DND-41 (cell line): Measurements from ENCODE around the gene ADO.

Experiments
- ATAC-seq: fragments of 200-7000 bp; cut with Tn5 transposase; 3 replicates; pipeline ENCODE4 v1.9.1; 2021; ENCODE audit warnings: low read depth; ENCODE audit not compliant: insufficient read depth
- DNase-seq: peaks from one replicate; pipeline ENCODE4 v3.0.0-alpha.2; 2020
- H2AFZ ChIP-seq: 2 replicates; pipeline ENCODE4 v1.6.0; 2012; ENCODE audit warnings: low read depth, low read length
- H3K27ac ChIP-seq: 2 replicates; pipeline ENCODE4 v1.5.1; 2012; ENCODE audit warnings: low read length, inconsistent platforms
- H3K27me3 ChIP-seq: fragments of 200-600 bp; sonication (generic); 2 replicates; pipeline ENCODE4 v1.6.0; 2012; ENCODE audit warnings: low read length, mild to moderate bottlenecking, inconsistent platforms; ENCODE audit not compliant: insufficient read depth, poor library complexity
- H3K36me3 ChIP-seq: 2 replicates; pipeline ENCODE4 v1.5.1; 2012; ENCODE audit warnings: low read length, inconsistent platforms; ENCODE audit not compliant: insufficient read depth
- H3K4me1 ChIP-seq: 2 replicates; pipeline ENCODE4 v1.5.1; 2012; ENCODE audit warnings: mild to moderate bottlenecking, low read length; ENCODE audit not compliant: insufficient read depth
- H3K4me2 ChIP-seq: 2 replicates; pipeline ENCODE4 v1.6.0; 2012; ENCODE audit warnings: mild to moderate bottlenecking, moderate library complexity, low read length, inconsistent platforms; ENCODE audit not compliant: insufficient read depth
- H3K4me3 ChIP-seq, 2 experiments: fragments of 200-600 bp in 1 of 2; shearing (Covaris generic) in 1 of 2; 2 replicates each; pipeline ENCODE4 v1.5.1; 2012 to 2016; ENCODE audit warnings: inconsistent platforms in 2 of 2, low read length in 2 of 2, mild to moderate bottlenecking in 2 of 2, low read depth in 1 of 2, moderate library complexity in 1 of 2
- H3K79me2 ChIP-seq: 2 replicates; pipeline ENCODE4 v1.6.0; 2012; ENCODE audit warnings: low read length, inconsistent platforms; ENCODE audit not compliant: insufficient read depth
- H3K9ac ChIP-seq: 2 replicates; pipeline ENCODE4 v1.6.0; 2012; ENCODE audit warnings: low read depth, mild to moderate bottlenecking, inconsistent platforms, low read length, moderate library complexity
- H3K9me3 ChIP-seq: 2 replicates; pipeline ENCODE4 v1.5.1; 2012; ENCODE audit warnings: low read length, moderate library complexity, mild to moderate bottlenecking, inconsistent platforms; ENCODE audit not compliant: insufficient read depth, severe bottlenecking
- H4K20me1 ChIP-seq: 2 replicates; pipeline ENCODE4 v1.6.0; 2012; ENCODE audit warnings: low read length; ENCODE audit not compliant: insufficient read depth
- EZH2 ChIP-seq: IDR thresholded peaks from 3 replicates; pipeline ENCODE4 v1.6.1; 2012; ENCODE audit warnings: borderline replicate concordance, low read depth, mild to moderate bottlenecking, moderate library complexity, low read length, inconsistent platforms; ENCODE audit not compliant: severe bottlenecking
- TF ChIP-seq, protein P1 (sequence below): IDR thresholded peaks from 2 replicates; pipeline ENCODE4 v1.5.1; 2012; ENCODE audit warnings: borderline replicate concordance, low read length, moderate library complexity, mild to moderate bottlenecking; ENCODE audit not compliant: poor library complexity, severe bottlenecking; ENCODE audit errors: extremely low read depth

Gene ADO

DNA sequence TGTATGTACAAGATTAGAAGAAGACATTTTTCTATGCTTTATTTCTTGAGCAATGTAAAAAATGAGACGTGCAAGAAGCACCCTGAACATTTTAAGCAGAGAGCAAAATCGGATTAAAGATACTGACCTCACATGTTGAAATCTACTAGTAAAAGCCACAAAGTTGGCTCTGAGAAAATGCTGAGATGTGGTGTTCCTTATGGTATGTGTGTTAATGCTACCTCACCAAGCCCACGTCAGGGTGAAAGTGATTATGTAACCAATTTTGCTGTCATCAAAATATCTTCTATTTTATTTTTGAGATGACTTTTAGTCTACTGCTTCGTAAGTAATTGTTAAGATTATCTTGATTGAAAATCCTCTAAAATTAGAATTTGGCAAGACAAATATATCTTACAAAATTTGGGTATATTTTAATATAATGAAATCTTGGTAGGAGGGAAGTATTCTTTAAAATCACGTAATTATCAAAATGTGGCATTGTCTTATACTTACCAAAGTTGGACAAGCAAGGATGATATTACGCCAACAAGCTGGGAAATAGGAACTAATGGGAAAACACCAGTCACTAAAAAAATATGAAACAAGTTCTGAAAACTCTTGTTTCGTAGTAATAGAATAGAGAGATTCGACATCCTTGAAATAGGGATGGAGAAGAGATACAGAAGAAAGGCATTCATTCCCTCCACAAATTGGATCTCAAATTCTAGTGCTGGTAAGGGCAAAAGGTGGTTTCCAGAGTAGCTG is 5.8 kb downstream of the ADO start:
- no peak for DNase-seq
- H2AFZ ChIP-seq: no peak overlapping the region
- H3K9ac ChIP-seq: no peak overlapping the region
- H3K36me3 ChIP-seq: peaks cover 40% of the 10 kb centered on the region
- H3K27me3 ChIP-seq: no peaks in the 10 kb centered on the region
- H4K20me1 ChIP-seq: peaks cover 37% of the 10 kb centered on the region
- no peak overlapping the region for H3K4me3 ChIP-seq
- TF ChIP-seq EZH2: no peak
- TF ChIP-seq, protein P1, sequence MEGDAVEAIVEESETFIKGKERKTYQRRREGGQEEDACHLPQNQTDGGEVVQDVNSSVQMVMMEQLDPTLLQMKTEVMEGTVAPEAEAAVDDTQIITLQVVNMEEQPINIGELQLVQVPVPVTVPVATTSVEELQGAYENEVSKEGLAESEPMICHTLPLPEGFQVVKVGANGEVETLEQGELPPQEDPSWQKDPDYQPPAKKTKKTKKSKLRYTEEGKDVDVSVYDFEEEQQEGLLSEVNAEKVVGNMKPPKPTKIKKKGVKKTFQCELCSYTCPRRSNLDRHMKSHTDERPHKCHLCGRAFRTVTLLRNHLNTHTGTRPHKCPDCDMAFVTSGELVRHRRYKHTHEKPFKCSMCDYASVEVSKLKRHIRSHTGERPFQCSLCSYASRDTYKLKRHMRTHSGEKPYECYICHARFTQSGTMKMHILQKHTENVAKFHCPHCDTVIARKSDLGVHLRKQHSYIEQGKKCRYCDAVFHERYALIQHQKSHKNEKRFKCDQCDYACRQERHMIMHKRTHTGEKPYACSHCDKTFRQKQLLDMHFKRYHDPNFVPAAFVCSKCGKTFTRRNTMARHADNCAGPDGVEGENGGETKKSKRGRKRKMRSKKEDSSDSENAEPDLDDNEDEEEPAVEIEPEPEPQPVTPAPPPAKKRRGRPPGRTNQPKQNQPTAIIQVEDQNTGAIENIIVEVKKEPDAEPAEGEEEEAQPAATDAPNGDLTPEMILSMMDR: no peak
- H3K4me2 ChIP-seq: no peak overlapping the region
- peaks cover 37% of the 10 kb centered on the region for H3K79me2 ChIP-seq
- H3K4me1 ChIP-seq: peaks cover 31% of the 10 kb centered on the region
- ATAC-seq: no peak
- H3K9me3 ChIP-seq: no peaks in the 10 kb centered on the region
- no peak overlapping the region for H3K27ac ChIP-seq

DNA sequence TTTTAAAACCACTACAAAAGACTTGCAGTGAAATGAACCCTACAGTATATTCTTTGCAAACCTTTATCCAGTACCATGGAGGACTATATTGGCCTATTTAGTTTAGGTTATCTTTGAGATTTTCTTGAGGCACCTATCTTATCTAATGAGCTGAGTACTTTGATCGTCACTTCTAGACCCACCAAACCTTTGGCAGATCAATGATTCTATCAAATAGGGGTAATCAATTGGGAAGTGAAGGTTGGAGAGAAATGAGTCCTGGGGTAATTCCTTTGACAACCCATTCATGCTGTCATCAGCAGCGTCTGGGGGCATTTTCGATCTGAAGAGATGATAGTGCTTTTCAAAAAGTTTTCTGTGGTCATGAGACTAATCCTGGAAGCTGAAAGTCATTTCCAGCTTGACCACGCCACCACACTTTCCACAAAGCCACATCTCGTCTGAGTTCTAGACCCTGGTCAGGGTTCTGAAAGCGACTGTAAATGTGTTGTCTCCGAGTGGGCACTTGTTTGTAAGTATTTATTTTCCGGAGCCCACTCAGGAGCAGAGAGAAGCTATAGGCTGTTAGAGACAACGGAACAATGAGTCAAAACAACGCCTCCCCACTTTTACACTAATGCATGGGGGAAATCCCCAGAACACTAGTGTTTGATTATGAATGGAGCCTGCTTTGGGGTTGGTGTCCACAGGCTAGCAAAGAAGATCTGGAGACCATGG is 6.8 kb downstream of the ADO start:
- Histone ChIP-seq H3K27ac (no peak overlapping the region), H3K4me1 (peaks cover 30% of the 10 kb centered on the region), H3K4me3 (no peak overlapping the region), H3K79me2 (peaks cover 27% of the 10 kb centered on the region), H2AFZ (no peak overlapping the region), H3K9me3 (no peaks in the 10 kb centered on the region), H3K27me3 (no peaks in the 10 kb centered on the region), H3K36me3 (peaks cover 31% of the 10 kb centered on the region), H3K9ac (no peak overlapping the region), H4K20me1 (peaks cover 28% of the 10 kb centered on the region; the same call in 1 of the 2 replicates), H3K4me2 (no peak overlapping the region)
- ATAC-seq (no peak), DNase-seq (no peak)
- no peak for TF ChIP-seq EZH2
- TF ChIP-seq, protein P1: no peak

DNA sequence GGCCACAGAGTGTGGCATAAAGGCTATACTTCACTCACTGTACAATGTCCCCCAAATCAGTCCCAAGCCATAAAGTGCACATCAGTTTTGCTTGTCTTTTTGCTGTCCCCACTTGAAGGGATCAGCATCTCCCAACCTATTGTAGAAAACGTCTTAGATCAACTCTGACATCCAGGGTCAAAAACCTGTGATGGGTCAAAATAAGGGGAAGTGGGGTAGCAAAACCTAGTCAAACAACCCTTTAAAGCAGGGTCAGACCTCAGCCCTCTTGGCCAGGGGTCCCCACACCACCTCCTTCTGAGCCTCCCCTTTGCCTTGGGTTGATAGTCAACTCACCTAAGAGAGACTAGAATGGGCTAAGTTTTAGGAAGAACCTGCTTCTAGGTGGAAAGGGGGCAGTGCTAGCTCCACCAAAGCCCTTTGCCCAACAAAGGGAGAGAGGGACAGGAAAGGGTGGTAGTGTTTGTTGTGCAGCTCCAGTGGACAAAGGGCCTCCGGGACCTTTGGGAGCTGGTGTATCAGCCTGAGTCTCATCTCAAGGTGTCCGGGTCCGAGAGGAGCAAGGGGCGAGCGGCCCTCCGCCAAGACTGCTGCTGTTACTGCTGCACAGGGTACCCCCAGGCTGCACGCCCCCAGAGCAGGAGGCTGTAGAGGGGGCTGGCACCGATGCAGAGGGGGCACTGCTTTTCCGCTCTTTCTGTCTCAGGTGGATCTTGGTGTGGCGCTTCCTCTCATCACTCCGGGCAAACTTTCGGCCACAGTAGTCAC is 8.3 kb downstream of the ADO start:
- Histone ChIP-seq H3K27ac (no peak overlapping the region), H3K79me2 (peaks cover 12% of the 10 kb centered on the region; the same call in 1 of the 2 replicates), H3K9me3 (no peaks in the 10 kb centered on the region), H3K4me2 (no peak overlapping the region), H3K27me3 (no peaks in the 10 kb centered on the region), H2AFZ (no peak overlapping the region), H3K4me3 (no peak overlapping the region), H4K20me1 (peaks cover 18% of the 10 kb centered on the region; the same call in 1 of the 2 replicates), H3K36me3 (peaks cover 16% of the 10 kb centered on the region; the same call in 1 of the 2 replicates), H3K9ac (no peak overlapping the region), H3K4me1 (peaks cover 22% of the 10 kb centered on the region)
- no peak for TF ChIP-seq EZH2
- TF ChIP-seq, protein P1: no peak
- no peak for ATAC-seq
- DNase-seq: no peak
